GM18511 (cell line): ENCODE data around the gene F5.

Source experiments
- ATAC-seq: cut with Tn5 transposase; IDR thresholded peaks from one replicate; pipeline ENCODE4 v1.9.1; 2021; ENCODE audit warnings: mild to moderate bottlenecking, moderate library complexity; ENCODE audit not compliant: unreplicated experiment

F5 gene

DNA sequence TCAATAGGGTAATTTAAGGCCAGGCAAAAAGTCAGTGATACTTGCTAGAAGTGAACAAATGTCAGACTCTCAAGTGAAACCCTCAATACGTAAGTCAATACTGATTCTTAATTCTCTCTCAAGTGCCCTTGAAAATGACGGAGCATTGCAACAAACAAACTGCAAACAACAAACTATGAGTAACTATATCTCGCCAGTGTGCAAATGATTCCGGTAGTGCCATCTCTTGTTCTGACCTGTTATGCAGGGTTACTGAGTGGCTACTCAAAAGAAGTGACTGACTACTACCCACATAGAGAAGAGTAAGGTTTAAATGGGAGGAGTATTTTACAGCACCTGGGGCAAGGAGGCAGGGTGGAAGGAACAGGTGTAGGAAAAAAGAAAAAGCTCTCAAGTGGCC, 102.2 kb downstream of the F5 start:
- ATAC-seq = no peak

GRCh38 chr1:169483500-169483966, 102.7 kb downstream of the F5 start:
- no peak for ATAC-seq

- no peak for ATAC-seq
These were observed 106.8 kb downstream of the F5 start for GRCh38 chr1:169479363-169480066.

DNA sequence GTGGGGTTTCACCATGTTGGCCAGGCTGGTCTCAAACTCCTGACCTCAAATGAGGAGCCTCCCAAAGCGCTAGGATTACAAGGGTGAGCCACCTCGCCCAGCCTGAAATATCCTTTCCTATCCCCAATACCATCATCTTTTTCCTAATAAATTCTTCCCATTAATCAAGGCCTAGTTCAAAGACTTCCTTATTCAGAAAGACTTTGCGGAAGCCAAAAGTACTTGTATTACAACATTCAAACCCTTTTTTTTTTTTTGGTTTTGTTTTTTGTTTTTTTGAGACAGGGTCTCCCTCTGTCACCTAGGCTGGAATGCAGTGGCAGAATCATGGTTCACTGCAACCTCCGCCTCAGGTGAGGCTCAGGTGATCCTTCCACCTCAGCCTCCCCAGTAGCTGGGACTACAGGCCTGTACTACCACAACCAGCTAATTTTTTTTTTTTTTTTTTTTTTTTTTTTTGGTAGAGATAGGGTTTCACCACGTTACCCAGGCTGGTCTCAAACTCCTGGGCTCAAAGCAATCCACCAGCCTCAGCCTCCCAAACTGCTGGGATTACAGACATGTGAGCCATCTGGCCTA, 108.1 kb downstream of the F5 start:
- no peak for ATAC-seq

- ATAC-seq = no peak
These were observed 110.4 kb downstream of the F5 start for GRCh38 chr1:169475806-169476387.

GRCh38 chr1:169474302-169474995, 111.8 kb downstream of the F5 start:
- ATAC-seq = no peak

DNA sequence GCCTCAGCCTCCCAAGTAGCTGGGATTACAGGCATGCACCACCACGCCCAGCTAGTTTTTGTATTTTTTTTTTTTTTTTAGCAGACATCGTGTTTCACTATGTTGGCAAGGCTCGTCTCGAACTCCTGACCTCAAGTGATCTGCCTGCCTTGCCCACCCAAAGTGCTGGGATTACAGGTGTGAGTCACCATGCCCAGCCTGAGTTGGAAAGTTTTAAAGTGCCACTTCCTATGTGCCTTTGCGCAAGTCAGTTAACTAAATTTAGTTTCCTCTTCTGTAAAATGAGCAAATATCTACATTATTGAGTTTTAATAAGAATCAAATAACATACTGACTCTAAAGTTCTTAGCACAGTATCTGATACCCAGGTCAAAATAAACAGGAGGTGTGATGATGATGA, 112.9 kb downstream of the F5 start:
- ATAC-seq = no peak

DNA sequence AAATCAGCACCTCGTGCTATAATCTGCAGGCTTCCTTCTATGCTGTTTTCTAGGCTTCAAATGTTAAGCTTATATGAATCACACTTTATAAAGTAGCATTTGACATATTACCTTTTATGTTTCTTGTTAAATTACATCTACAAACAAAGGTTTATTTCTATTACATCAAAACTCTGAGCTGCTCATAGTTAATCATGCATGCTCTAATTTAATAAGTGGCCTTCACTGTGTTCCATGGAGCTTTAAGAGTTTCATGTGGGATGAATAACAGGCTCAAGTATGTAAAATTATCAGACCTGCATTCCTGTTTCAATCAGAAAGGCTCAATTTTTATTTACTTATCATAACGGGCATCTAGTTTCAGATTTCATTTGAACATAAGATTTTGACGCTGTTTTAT, 113.5 kb downstream of the F5 start:
- ATAC-seq = no peak

DNA sequence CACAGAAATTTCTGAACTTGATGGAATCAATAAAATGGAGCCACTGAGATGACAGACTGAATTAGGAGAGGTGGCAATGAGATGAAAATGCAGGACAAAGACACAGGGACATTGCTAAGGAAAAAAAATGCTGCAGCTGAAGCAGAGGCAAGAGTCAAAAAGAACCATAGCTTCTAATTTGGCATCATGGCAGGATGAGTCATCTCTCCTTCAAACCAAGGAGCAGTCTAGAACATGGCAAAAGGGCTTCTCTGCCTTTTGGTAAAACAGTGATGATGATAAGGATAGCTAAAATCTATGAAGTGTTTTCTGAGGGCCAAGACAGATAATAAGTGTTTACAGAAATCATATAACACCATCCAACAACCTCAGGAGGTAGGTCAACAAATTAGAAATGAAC, 117.3 kb downstream of the F5 start:
- no peak for ATAC-seq

DNA sequence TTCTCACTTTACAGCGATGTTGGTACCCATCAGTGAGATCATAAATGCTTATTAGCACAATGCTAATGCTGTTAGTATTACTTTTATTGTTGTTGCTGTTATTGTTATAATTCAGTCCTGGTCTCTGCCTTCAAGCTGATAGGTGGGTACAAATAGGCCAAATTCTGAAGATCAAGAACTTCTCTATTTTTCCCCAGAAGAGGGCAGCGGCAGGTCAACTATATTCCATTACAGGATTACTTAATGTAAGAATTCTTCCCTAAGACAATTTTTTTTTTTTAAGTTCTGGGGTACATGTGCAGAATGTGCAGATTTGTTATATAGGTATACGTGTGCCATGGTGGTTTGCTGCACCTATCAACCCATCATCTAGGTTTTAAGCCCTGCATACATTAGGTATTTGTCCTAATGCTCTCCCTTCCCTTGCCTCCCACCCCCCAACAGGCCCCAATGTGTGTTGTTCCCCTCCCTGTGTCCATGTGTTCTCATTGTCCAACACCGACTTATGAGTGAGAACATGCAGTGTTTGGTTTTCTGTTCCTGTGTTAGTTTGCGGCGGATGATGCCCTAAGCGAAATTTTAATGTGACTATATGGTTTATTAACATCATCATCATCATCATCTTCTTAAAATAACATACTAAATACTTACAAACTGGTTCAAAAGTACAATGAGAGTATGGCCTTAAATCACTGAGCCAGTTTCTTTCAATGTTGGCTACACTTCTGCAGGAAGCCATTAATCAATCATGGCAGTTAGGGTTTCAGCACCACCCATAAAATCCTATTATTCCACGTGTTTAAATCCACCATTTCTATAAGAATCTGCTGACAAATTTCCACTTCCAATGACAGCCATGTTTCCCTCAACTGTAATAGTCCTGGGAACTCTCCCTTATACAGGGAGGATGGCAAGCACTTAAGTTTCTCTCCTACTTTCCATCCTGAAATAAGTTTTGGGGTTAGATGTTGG, 119.7 kb downstream of the F5 start:
- ATAC-seq = no peak

DNA sequence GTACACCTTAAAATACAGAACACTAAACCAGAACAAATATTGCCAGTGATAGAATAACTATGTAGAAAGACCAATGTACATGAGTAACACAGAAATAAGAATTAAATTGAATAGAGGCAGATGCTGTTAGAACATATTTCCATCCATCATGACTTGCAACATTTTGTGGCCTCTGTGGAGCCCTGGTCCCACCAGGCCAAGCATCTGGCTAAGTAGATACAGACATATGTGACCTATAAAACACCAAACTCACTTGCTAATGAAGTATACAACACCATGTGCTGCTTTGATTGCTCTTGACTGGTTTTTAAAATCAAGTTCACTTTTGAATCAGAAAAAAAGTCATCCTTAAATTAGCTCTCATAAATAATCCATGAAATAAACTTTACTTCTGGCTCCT, 121.0 kb downstream of the F5 start:
- no peak for ATAC-seq
